ENCODE results near the gene RBMS3.

DNA sequence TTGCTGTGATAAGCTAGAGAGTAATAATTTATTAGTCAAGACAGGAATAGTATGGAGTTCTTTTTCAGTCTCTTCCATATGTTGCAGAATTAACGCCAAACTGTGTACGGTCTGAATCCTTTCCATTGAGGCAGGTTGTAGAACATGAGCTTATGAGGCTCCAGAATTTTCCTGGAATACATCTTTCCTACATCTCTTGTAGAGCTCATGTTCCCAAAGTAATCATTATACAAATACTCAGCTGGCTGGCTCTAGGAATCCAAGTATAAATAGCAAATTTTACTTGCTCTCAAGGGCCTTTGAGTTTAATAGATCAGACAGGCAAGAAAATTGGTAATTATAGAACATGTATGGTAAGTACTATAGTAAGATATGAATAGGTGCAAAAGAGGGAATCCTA is 419.4 kb downstream of the RBMS3 start:
- TF ChIP-seq, protein P1, sequence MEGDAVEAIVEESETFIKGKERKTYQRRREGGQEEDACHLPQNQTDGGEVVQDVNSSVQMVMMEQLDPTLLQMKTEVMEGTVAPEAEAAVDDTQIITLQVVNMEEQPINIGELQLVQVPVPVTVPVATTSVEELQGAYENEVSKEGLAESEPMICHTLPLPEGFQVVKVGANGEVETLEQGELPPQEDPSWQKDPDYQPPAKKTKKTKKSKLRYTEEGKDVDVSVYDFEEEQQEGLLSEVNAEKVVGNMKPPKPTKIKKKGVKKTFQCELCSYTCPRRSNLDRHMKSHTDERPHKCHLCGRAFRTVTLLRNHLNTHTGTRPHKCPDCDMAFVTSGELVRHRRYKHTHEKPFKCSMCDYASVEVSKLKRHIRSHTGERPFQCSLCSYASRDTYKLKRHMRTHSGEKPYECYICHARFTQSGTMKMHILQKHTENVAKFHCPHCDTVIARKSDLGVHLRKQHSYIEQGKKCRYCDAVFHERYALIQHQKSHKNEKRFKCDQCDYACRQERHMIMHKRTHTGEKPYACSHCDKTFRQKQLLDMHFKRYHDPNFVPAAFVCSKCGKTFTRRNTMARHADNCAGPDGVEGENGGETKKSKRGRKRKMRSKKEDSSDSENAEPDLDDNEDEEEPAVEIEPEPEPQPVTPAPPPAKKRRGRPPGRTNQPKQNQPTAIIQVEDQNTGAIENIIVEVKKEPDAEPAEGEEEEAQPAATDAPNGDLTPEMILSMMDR (IDR thresholded peaks at IDR 0.05), result no peak
- TF ChIP-seq POLR2A (IDR thresholded peaks at IDR 0.05) (no peak), POLR2AphosphoS5 (IDR thresholded peaks at IDR 0.05) (no peak)
